GM06990 (cell line): ENCODE measurements around the gene EMC8.
"Not testable (repeated sequence)": the region's sequence is repeated elsewhere in the genome, so short reads cannot be mapped to it uniquely, and the experiment has no call there.

Experiments
- DNase-seq: peaks from one replicate; pipeline ENCODE4 v3.0.0-alpha.2; 2011; ENCODE audit not compliant: insufficient read length; ENCODE audit errors: extremely low read depth
- H3K27me3 ChIP-seq: replicated peaks from 2 replicates; pipeline ENCODE4 v1.6.0; 2011; ENCODE audit warnings: low read length; ENCODE audit not compliant: control insufficient read depth, insufficient read depth
- H3K36me3 ChIP-seq: 2 replicates; pipeline ENCODE4 v1.5.1; 2011; ENCODE audit warnings: low read length; ENCODE audit not compliant: control insufficient read depth, insufficient read depth
- H3K4me3 ChIP-seq: replicated peaks from 2 replicates; pipeline ENCODE4 v1.5.1; 2011; ENCODE audit warnings: low read depth, mild to moderate bottlenecking, control low read depth, low read length
- CTCF ChIP-seq: IDR thresholded peaks from 2 replicates; pipeline ENCODE4 v1.5.1; 2011; ENCODE audit warnings: low read length, control low read depth, mild to moderate bottlenecking, inconsistent platforms; ENCODE audit not compliant: insufficient read depth, poor library complexity, severe bottlenecking

Gene EMC8

GRCh38 chr16:85808926-85809325 lies 9.6 kb upstream of the EMC8 start:
- no peak overlapping the region for H3K4me3 ChIP-seq
- no peaks in the 10 kb centered on the region for H3K27me3 ChIP-seq
- DNase-seq, result no peak
- no peak for TF ChIP-seq CTCF
- H3K36me3 ChIP-seq, result peaks cover 16% of the 10 kb centered on the region

- not testable (repeated sequence) for H3K4me3 ChIP-seq
Measured at GRCh38 chr16:85808104-85808503, 8.8 kb upstream of the EMC8 start.

GRCh38 chr16:85807340-85807739 lies 8.0 kb upstream of the EMC8 start:
- peaks cover 22% of the 10 kb centered on the region for H3K36me3 ChIP-seq
- H3K27me3 ChIP-seq, H3K4me3 ChIP-seq, DNase-seq: not testable (repeated sequence)

More at GRCh38 chr16:85808104-85808503, 8.8 kb upstream of the EMC8 start:
- not testable (repeated sequence) for DNase-seq, H3K27me3 ChIP-seq
- peaks cover 22% of the 10 kb centered on the region for H3K36me3 ChIP-seq

GRCh38 chr16:85806539-85806938 lies 7.2 kb upstream of the EMC8 start:
- H3K4me3 ChIP-seq, result no peak overlapping the region
- no peak for TF ChIP-seq CTCF
- peaks cover 27% of the 10 kb centered on the region for H3K36me3 ChIP-seq
- DNase-seq, result no peak
- no peaks in the 10 kb centered on the region for H3K27me3 ChIP-seq

GRCh38 chr16:85805442-85806045 lies 6.2 kb upstream of the EMC8 start:
- TF ChIP-seq CTCF, result no peak

GRCh38 chr16:85803570-85803969 lies 4.2 kb upstream of the EMC8 start:
- Histone ChIP-seq H3K27me3 (no peaks in the 10 kb centered on the region), H3K36me3 (peaks cover 27% of the 10 kb centered on the region), H3K4me3 (no peak overlapping the region)
- TF ChIP-seq CTCF, result no peak
- no peak for DNase-seq

More at GRCh38 chr16:85805442-85806045, 6.2 kb upstream of the EMC8 start:
- Histone ChIP-seq H3K27me3 (no peaks in the 10 kb centered on the region), H3K36me3 (peaks cover 27% of the 10 kb centered on the region), H3K4me3 (no peak overlapping the region)
- DNase-seq, result no peak

- H3K4me3 ChIP-seq, result peak overlapping the region; percentile 94
- H3K36me3 ChIP-seq, result peaks cover 19% of the 10 kb centered on the region
- H3K27me3 ChIP-seq, result no peaks in the 10 kb centered on the region
- no peak for TF ChIP-seq CTCF
- DNase-seq, result no peak
Measured at GRCh38 chr16:85800321-85800669, 951 bp upstream of the EMC8 start.
